Uterus (tissue), 2 donors: ENCODE measurements around the gene USP32.

Experiments used
- POLR2A ChIP-seq, 2 donors: fragments of 450-650 bp; IDR thresholded peaks; one replicate each; pipeline ENCODE4 v1.6.1; 2016; ENCODE audit warnings: antibody characterized with exemption in 2 of 2, mild to moderate bottlenecking in 1 of 2, moderate library complexity in 1 of 2
- TF ChIP-seq, protein P1 (sequence below), 4 experiments: fragments of 200-600 bp in 2 of 4; fragments of 450-650 bp in 2 of 4; sonication (generic) in 2 of 4; IDR thresholded peaks; one replicate each; pipeline ENCODE4 v1.5.1; 2016 to 2019; ENCODE audit warnings: antibody characterized with exemption in 4 of 4, mild to moderate bottlenecking in 2 of 4, moderate library complexity in 1 of 4

GRCh38 chr17:60168654-60169053, 223.3 kb downstream of the USP32 start:
- TF ChIP-seq, protein P1, sequence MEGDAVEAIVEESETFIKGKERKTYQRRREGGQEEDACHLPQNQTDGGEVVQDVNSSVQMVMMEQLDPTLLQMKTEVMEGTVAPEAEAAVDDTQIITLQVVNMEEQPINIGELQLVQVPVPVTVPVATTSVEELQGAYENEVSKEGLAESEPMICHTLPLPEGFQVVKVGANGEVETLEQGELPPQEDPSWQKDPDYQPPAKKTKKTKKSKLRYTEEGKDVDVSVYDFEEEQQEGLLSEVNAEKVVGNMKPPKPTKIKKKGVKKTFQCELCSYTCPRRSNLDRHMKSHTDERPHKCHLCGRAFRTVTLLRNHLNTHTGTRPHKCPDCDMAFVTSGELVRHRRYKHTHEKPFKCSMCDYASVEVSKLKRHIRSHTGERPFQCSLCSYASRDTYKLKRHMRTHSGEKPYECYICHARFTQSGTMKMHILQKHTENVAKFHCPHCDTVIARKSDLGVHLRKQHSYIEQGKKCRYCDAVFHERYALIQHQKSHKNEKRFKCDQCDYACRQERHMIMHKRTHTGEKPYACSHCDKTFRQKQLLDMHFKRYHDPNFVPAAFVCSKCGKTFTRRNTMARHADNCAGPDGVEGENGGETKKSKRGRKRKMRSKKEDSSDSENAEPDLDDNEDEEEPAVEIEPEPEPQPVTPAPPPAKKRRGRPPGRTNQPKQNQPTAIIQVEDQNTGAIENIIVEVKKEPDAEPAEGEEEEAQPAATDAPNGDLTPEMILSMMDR (IDR thresholded peaks at IDR 0.05) = no peak
- no peak for TF ChIP-seq POLR2A (IDR thresholded peaks at IDR 0.05)
